HepG2 (cell line): Measurements from ENCODE around the gene PUDP.

Experiments
- ELF4 ChIP-seq: sonication (generic); formaldehyde crosslinking; IDR thresholded peaks from 2 replicates; pipeline ENCODE4 v1.5.0; 2020; ENCODE audit warnings: missing genetic modification reagents, mild to moderate bottlenecking, moderate library complexity, borderline replicate concordance
- GTF2F1 ChIP-seq: fragments of 150-350 bp; IDR thresholded peaks from 2 replicates; pipeline ENCODE4 v1.6.1; 2014; ENCODE audit warnings: low read length
- KDM5A ChIP-seq: fragments of 200-600 bp; sonication (generic); IDR thresholded peaks from 2 replicates; pipeline ENCODE4 v1.7.0; 2018; ENCODE audit warnings: antibody characterized with exemption, mild to moderate bottlenecking, low read length, borderline replicate concordance
- NFE2L2 ChIP-seq: fragments of 150-350 bp; IDR thresholded peaks from 2 replicates; pipeline ENCODE4 v1.6.1; 2014; ENCODE audit warnings: low read length
- POLR2A ChIP-seq, 2 experiments: IDR thresholded peaks; 2 replicates each; pipeline ENCODE4 v1.6.1; 2011; ENCODE audit warnings: low read depth in 2 of 2, low read length in 2 of 2, mild to moderate bottlenecking in 1 of 2, moderate library complexity in 1 of 2; ENCODE audit not compliant: insufficient read depth in 1 of 2
- PRDM15 ChIP-seq: sonication (generic); formaldehyde crosslinking; IDR thresholded peaks from 2 replicates; pipeline ENCODE4 v1.4.0; 2020; ENCODE audit warnings: missing genetic modification reagents
- TFE3 ChIP-seq: IDR thresholded peaks from 2 replicates; pipeline ENCODE4 v1.6.1; 2016

GRCh38 chrX:7082556-7082955 is 65.4 kb downstream of the PUDP start:
- no peak for TF ChIP-seq KDM5A
- no peak for TF ChIP-seq GTF2F1
- TF ChIP-seq POLR2A (IDR thresholded peaks at IDR 0.05; ENCODE audit: insufficient read depth in 1 of 2, low read depth in 2 of 2, low read length in 2 of 2) = no peak
- TF ChIP-seq NFE2L2 = no peak
- TF ChIP-seq TFE3 = no peak
- TF ChIP-seq ELF4 = no peak
- TF ChIP-seq PRDM15 (CRISPR knock-in tag) = no peak
